GM23248 (cell line): ENCODE measurements around the gene ADAMTS18. TPM values are rescaled to one million over a fixed set of nuclear protein-coding genes. Genes with fewer than 3 reads are reported as not detected.

Experiments
- DNase-seq: peaks from one replicate; pipeline ENCODE4 v3.0.0-alpha.2; 2015
- H2AFZ ChIP-seq: fragments of 200-600 bp; sonication (generic); 2 replicates; pipeline ENCODE4 v1.6.1; 2016; ENCODE audit warnings: antibody characterized with exemption
- H3F3A ChIP-seq: fragments of 200-600 bp; sonication (generic); 2 replicates; pipeline ENCODE4 v1.6.1; 2016; ENCODE audit warnings: mild to moderate bottlenecking, antibody characterized with exemption, mixed run types; ENCODE audit not compliant: insufficient read depth
- H3K27ac ChIP-seq: fragments of 200-600 bp; sonication (generic); 2 replicates; pipeline ENCODE4 v1.5.1; 2016; ENCODE audit warnings: mild to moderate bottlenecking
- H3K27me3 ChIP-seq: fragments of 200-600 bp; sonication (generic); replicated peaks from 2 replicates; pipeline ENCODE4 v1.6.1; 2016; ENCODE audit warnings: mild to moderate bottlenecking; ENCODE audit not compliant: insufficient read depth
- H3K36me3 ChIP-seq: fragments of 200-600 bp; sonication (generic); 2 replicates; pipeline ENCODE4 v1.6.1; 2016; ENCODE audit warnings: low read depth, mild to moderate bottlenecking
- H3K4me1 ChIP-seq: fragments of 200-600 bp; sonication (generic); 2 replicates; pipeline ENCODE4 v1.6.1; 2016; ENCODE audit warnings: mild to moderate bottlenecking; ENCODE audit not compliant: insufficient read depth
- H3K4me2 ChIP-seq: fragments of 200-600 bp; sonication (generic); one replicate; pipeline ENCODE4 v1.6.1; 2016; ENCODE audit warnings: mild to moderate bottlenecking; ENCODE audit not compliant: unreplicated experiment
- H3K4me3 ChIP-seq: fragments of 200-600 bp; sonication (generic); 2 replicates; pipeline ENCODE4 v1.5.1; 2016; ENCODE audit warnings: mild to moderate bottlenecking
- H3K79me2 ChIP-seq: fragments of 200-600 bp; sonication (generic); 2 replicates; pipeline ENCODE4 v1.6.1; 2016; ENCODE audit warnings: mild to moderate bottlenecking; ENCODE audit not compliant: insufficient read depth
- H3K9ac ChIP-seq: fragments of 200-600 bp; sonication (generic); 2 replicates; pipeline ENCODE4 v1.6.1; 2016; ENCODE audit warnings: mild to moderate bottlenecking
- H3K9me2 ChIP-seq: fragments of 200-600 bp; sonication (generic); 2 replicates; pipeline ENCODE4 v1.6.1; 2016; ENCODE audit warnings: mixed run types, mild to moderate bottlenecking, moderate library complexity; ENCODE audit not compliant: insufficient read depth
- H3K9me3 ChIP-seq: fragments of 200-600 bp; sonication (generic); one replicate; pipeline ENCODE4 v1.6.1; 2017; ENCODE audit warnings: low read depth
- H4K20me1 ChIP-seq: fragments of 200-600 bp; sonication (generic); 2 replicates; pipeline ENCODE4 v1.6.0; 2016; ENCODE audit not compliant: insufficient read depth
- EZH2 ChIP-seq: fragments of 200-600 bp; sonication (generic); IDR thresholded peaks from 2 replicates; pipeline ENCODE4 v1.6.1; 2018; ENCODE audit warnings: antibody characterized with exemption, mild to moderate bottlenecking; ENCODE audit not compliant: insufficient read depth, poor library complexity, severe bottlenecking
- EZH2phosphoT487 ChIP-seq: fragments of 200-600 bp; sonication (generic); IDR thresholded peaks from 2 replicates; pipeline ENCODE4 v1.6.1; 2018; ENCODE audit warnings: antibody characterized with exemption, moderate library complexity, mild to moderate bottlenecking, low read depth; ENCODE audit not compliant: insufficient read depth
- WGBS, 2 experiments: methylation state at CpG; one replicate each; pipeline ENCODE4 v1.1.6; 2015 to 2017; ENCODE audit warnings: low lambda C conversion rate in 2 of 2, low coverage in 1 of 2; ENCODE audit errors: missing lambda C conversion rate in 2 of 2; 5-methylcytosine and 5-hydroxymethylcytosine counted together
- in situ Hi-C: fragments of 300-500 bp; cut with MboI; formaldehyde crosslinking; loops from 2 replicates; pipeline ENCODE4 v1.15.0; 2020
- polyA plus RNA-seq: library from polyadenylated mRNA; unstranded; fragments of >200 nt; fragmentation: Nextera tagmentation; extraction: Ambion mirVana; gene quantifications from 2 replicates; pipeline ENCODE4 v1.2.1, GENCODE V29; 2016
- total RNA-seq: library from RNA; depleted of rRNA; stranded (reverse); fragments of >200 nt; shearing (Covaris generic); gene quantifications from 2 replicates; pipeline ENCODE4 v1.2.3, GENCODE V29; 2014

Gene ADAMTS18
- total and polyA plus RNA-seq, 2 experiments from 2014 or later, result not detected

DNA sequence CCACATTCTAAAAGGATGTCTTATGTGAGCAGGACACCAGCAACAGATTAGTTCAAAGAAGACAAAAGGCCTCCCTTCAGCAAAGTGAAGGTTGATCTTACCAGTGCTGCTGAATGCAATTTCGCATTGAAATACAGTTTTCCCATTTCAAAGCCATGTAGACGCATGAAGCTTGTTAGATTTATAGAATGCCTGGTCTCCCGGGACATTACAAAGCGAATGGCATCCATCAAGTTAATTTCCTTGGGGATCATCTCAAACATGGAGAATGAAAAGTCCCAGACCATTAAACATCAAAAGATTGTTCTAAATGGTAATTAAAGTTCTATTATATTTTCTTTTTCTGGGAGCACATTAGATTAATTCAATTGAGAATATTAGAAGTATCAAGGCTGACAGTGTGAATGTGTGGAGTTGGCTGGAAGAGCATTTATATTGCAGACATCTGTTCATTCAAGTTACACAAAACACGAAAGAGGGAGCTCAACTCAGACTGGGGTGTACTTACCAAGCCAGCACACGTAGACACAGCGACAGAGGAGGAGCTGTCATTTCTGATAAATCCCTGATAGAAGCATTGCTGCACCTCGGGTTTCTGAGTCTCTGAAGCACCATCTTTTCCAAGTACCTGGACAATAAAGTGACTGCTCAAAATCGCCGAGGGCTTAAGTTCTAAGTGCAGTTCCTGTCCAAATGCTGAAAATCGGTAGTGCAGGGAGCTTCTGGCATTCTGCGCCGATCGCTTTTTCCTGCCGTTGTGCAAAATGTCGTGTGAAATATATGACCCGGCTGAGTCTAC is 3.8 kb downstream of the ADAMTS18 start:
- no peaks in the 10 kb centered on the region for H3F3A ChIP-seq
- H3K9me2 ChIP-seq, result no peaks in the 10 kb centered on the region
- H3K79me2 ChIP-seq, result no peaks in the 10 kb centered on the region
- no peaks in the 10 kb centered on the region for H3K4me1 ChIP-seq
- no peaks in the 10 kb centered on the region for H3K9me3 ChIP-seq
- 6 to 7% methylated on average over 17 of the region's 17 CpGs for WGBS, 2 experiments
- H3K27ac ChIP-seq, result no peak overlapping the region
- peaks cover 45% of the 10 kb centered on the region for H3K27me3 ChIP-seq
- DNase-seq, result peak; percentile 16
- no peak overlapping the region for H3K4me2 ChIP-seq
- no peak for TF ChIP-seq EZH2phosphoT487
- TF ChIP-seq EZH2, result no peak
- H3K36me3 ChIP-seq, result no peaks in the 10 kb centered on the region
- in situ Hi-C loops, result no loop called here
- H3K9ac ChIP-seq, result no peak overlapping the region
- no peak overlapping the region for H3K4me3 ChIP-seq
- H2AFZ ChIP-seq, result no peak overlapping the region
- H4K20me1 ChIP-seq, result no peaks in the 10 kb centered on the region

DNA sequence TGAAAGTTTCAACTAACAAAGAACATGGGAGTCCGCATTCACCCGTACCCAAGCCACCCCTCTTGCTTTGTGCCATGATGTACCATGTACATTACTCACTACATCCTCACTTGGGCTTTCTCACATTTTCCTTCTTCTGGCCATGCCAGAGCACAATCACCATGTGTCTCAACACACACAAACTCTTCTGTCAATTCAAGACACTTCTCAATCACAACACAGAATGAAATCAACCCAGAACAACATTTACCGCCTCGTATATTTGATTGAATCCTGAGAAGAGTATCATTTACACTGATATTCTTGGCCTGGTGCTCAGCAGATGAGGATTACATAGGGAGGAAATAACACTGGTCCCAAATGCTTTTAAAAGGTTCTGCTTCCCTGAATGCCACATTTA is 4.5 kb downstream of the ADAMTS18 start:
- WGBS, 2 experiments, result 69 to 76% methylated on average over 4 of the region's 4 CpGs

DNA sequence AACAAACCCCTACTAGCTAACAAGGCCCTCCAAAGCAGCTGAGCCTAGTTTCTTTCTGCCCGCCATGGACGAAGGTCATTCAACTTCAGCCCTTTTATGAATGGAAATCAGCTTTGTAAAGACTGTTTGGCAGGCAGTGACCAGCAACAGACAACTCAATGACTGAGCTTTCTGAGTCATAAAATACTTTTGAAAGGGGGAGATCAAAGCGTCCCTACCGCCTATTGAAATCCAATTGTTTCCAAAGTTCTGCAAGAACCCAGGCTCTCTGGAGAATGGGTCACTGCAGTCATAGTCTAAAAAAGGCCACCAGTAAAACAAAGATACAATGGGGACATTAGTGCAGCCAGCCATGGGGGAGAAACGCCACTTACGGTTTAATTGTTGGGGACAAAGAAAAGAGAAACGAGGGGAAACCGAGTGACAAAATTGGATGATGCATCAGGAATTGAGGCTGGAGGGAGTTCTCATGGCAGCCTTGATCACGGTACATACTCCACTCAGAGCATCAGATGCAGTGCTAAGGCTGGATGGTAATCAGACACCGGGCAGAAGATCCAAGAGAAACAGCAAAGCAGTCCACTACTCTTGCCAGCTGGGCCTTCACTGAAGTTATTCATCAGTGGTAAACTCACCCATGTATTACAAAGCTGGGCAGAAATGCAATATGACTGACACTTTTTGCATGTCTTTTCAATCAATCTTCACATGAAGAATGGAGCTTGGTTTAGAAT is 9.8 kb downstream of the ADAMTS18 start:
- H2AFZ ChIP-seq, result no peak overlapping the region
- 60 to 61% methylated on average over 10 of the region's 10 CpGs for WGBS, 2 experiments
- no peak overlapping the region for H3K9ac ChIP-seq
- H4K20me1 ChIP-seq, result no peaks in the 10 kb centered on the region
- peaks cover 6% of the 10 kb centered on the region for H3K27me3 ChIP-seq
- in situ Hi-C loops, result no loop called here
- H3K36me3 ChIP-seq, result no peaks in the 10 kb centered on the region
- H3K4me3 ChIP-seq, result no peak overlapping the region
- no peak overlapping the region for H3K27ac ChIP-seq
- H3K4me2 ChIP-seq, result no peak overlapping the region
- no peaks in the 10 kb centered on the region for H3K9me2 ChIP-seq
- no peak for DNase-seq
- no peaks in the 10 kb centered on the region for H3K9me3 ChIP-seq
- no peaks in the 10 kb centered on the region for H3F3A ChIP-seq
- H3K79me2 ChIP-seq, result no peaks in the 10 kb centered on the region
- H3K4me1 ChIP-seq, result no peaks in the 10 kb centered on the region
- TF ChIP-seq EZH2phosphoT487, result no peak
- no peak for TF ChIP-seq EZH2

More for the DNA sequence above, 4.5 kb downstream of the ADAMTS18 start:
- Histone ChIP-seq H3K4me1 (no peaks in the 10 kb centered on the region), H3K4me2 (no peak overlapping the region), H3F3A (no peaks in the 10 kb centered on the region), H3K79me2 (no peaks in the 10 kb centered on the region), H3K9me2 (no peaks in the 10 kb centered on the region), H3K27ac (no peak overlapping the region), H3K36me3 (no peaks in the 10 kb centered on the region), H2AFZ (no peak overlapping the region), H3K9me3 (no peaks in the 10 kb centered on the region), H4K20me1 (no peaks in the 10 kb centered on the region), H3K4me3 (no peak overlapping the region), H3K9ac (no peak overlapping the region), H3K27me3 (peaks cover 41% of the 10 kb centered on the region)
- no peak for DNase-seq
- in situ Hi-C loops, result no loop called here
- TF ChIP-seq EZH2, result no peak
- TF ChIP-seq EZH2phosphoT487, result no peak

- no peak for DNase-seq
- H3K27ac ChIP-seq, result no peak overlapping the region
- TF ChIP-seq EZH2phosphoT487 (no peak), EZH2 (no peak)
- H3K36me3 ChIP-seq, result no peaks in the 10 kb centered on the region
- no peaks in the 10 kb centered on the region for H3K79me2 ChIP-seq
- H3K9ac ChIP-seq, result no peak overlapping the region
- H3K27me3 ChIP-seq, result peaks cover 7% of the 10 kb centered on the region
- H3K4me2 ChIP-seq, result no peak overlapping the region
- no peaks in the 10 kb centered on the region for H4K20me1 ChIP-seq
- in situ Hi-C loops, result no loop called here
- H3K9me3 ChIP-seq, result no peaks in the 10 kb centered on the region
- no peak overlapping the region for H3K4me3 ChIP-seq
- WGBS, 2 experiments, result 57 to 64% methylated on average over 2 of the region's 2 CpGs
- H3K9me2 ChIP-seq, result no peaks in the 10 kb centered on the region
- no peaks in the 10 kb centered on the region for H3F3A ChIP-seq
- H3K4me1 ChIP-seq, result no peaks in the 10 kb centered on the region
- no peak overlapping the region for H2AFZ ChIP-seq
Measured at GRCh38 chr16:77422196-77422784, 12.5 kb downstream of the ADAMTS18 start.
